ENCODE data around the gene NR2F1-AS1. TPM values are rescaled to one million over a fixed set of nuclear protein-coding genes. Genes with fewer than 3 reads are reported as not detected.

Gene NR2F1-AS1
- total and polyA plus RNA-seq, 2 donors (not counting 1 experiment from before 2014, with no cell fraction given) = not detected

- CTCF ChIA-PET = no interaction called here
These were observed 142.9 kb downstream of the NR2F1-AS1 start for GRCh38 chr5:93438124-93438523.

GRCh38 chr5:93436083-93436482 is 144.9 kb downstream of the NR2F1-AS1 start:
- Histone ChIP-seq H3K79me2 (ENCODE audit: control insufficient read depth, insufficient read depth, low read length) (no peaks in the 10 kb centered on the region), H3K36me3 (replicated peaks in 1 of 2; ENCODE audit: control extremely low read depth in 1 of 2, control insufficient read depth in 1 of 2, extremely low read depth in 1 of 2, insufficient read depth in 2 of 2, low read length in 1 of 2) (no peaks in the 10 kb centered on the region), H3K4me3 (ENCODE audit: control extremely low read depth in 1 of 5, extremely low read depth in 1 of 5, insufficient read depth in 1 of 5, low read depth in 2 of 5, low read length in 4 of 5) (no peak overlapping the region), H2AFZ (ENCODE audit: insufficient read depth, low read depth, low read length, poor library complexity, severe bottlenecking) (no peak overlapping the region), H3K27me3 (replicated peaks in 1 of 4; ENCODE audit: control extremely low read depth in 1 of 4, control insufficient read depth in 3 of 4, insufficient read depth in 4 of 4, low read length in 3 of 4) (no peaks in the 10 kb centered on the region), H3K4me1 (ENCODE audit: control insufficient read depth in 2 of 2, insufficient read depth in 2 of 2, low read length in 2 of 2) (no peaks in the 10 kb centered on the region), H4K20me1 (ENCODE audit: control insufficient read depth, insufficient read depth, low read length, poor library complexity, severe bottlenecking) (no peaks in the 10 kb centered on the region), H3K9ac (ENCODE audit: low read length) (no peak overlapping the region), H3K4me2 (replicated peaks; ENCODE audit: low read depth, low read length, poor library complexity, severe bottlenecking) (no peak overlapping the region), H3K27ac (ENCODE audit: low read length in 2 of 2) (no peak overlapping the region), H3K9me3 (ENCODE audit: control extremely low read depth in 1 of 3, control insufficient read depth in 2 of 3, insufficient read depth in 1 of 3, low read length in 2 of 3) (no peaks in the 10 kb centered on the region)
- ATAC-seq (ENCODE audit: low read depth) = no peak
- intact Hi-C loops (cut with micrococcal nuclease) = no loop called here
- CTCF ChIA-PET = no interaction called here
- no peak for TF ChIP-seq CTCF (IDR thresholded peaks at IDR 0.05)
- Mint-ChIP-seq H3K27me3 (no peaks in the 10 kb centered on the region), H3K9me3 (ENCODE audit: insufficient read depth) (no peaks in the 10 kb centered on the region), H3K27ac (no peak overlapping the region), H3K4me1 (no peaks in the 10 kb centered on the region), H3K4me3 (no peak overlapping the region)
- DNase-seq = no peak
- POLR2A ChIA-PET = no interaction called here

More at GRCh38 chr5:93438124-93438523, 142.9 kb downstream of the NR2F1-AS1 start:
- H3K9ac ChIP-seq (ENCODE audit: low read length) = no peak overlapping the region
- no peaks in the 10 kb centered on the region for H3K27me3 ChIP-seq (replicated peaks in 1 of 4; ENCODE audit: control extremely low read depth in 1 of 4, control insufficient read depth in 3 of 4, insufficient read depth in 4 of 4, low read length in 3 of 4)
- no peak overlapping the region for H2AFZ ChIP-seq (ENCODE audit: insufficient read depth, low read depth, low read length, poor library complexity, severe bottlenecking)
- no peak overlapping the region for H3K4me2 ChIP-seq (replicated peaks; ENCODE audit: low read depth, low read length, poor library complexity, severe bottlenecking)
- no peak overlapping the region for H3K4me3 Mint-ChIP-seq
- POLR2A ChIA-PET = no interaction called here
- H3K36me3 ChIP-seq (replicated peaks in 1 of 2; ENCODE audit: control extremely low read depth in 1 of 2, control insufficient read depth in 1 of 2, extremely low read depth in 1 of 2, insufficient read depth in 2 of 2, low read length in 1 of 2) = no peaks in the 10 kb centered on the region
- no peak for ATAC-seq (ENCODE audit: low read depth)
- intact Hi-C loops (cut with micrococcal nuclease) = no loop called here
- H3K9me3 Mint-ChIP-seq (ENCODE audit: insufficient read depth) = no peaks in the 10 kb centered on the region
- H3K4me3 ChIP-seq (ENCODE audit: control extremely low read depth in 1 of 5, extremely low read depth in 1 of 5, insufficient read depth in 1 of 5, low read depth in 2 of 5, low read length in 4 of 5) = no peak overlapping the region
- no peaks in the 10 kb centered on the region for H3K79me2 ChIP-seq (ENCODE audit: control insufficient read depth, insufficient read depth, low read length)
- no peak overlapping the region for H3K27ac Mint-ChIP-seq
- 79% methylated on average over 2 of the region's 2 CpGs for WGBS (ENCODE audit: insufficient coverage)
- H3K27me3 Mint-ChIP-seq = no peaks in the 10 kb centered on the region
- no peaks in the 10 kb centered on the region for H3K4me1 Mint-ChIP-seq
- no peak for TF ChIP-seq CTCF (IDR thresholded peaks at IDR 0.05)
- TF ChIP-seq EZH2 (IDR thresholded peaks at IDR 0.05; ENCODE audit: borderline replicate concordance, insufficient read depth, low read depth, low read length, poor library complexity, severe bottlenecking) = no peak
- no peak for DNase-seq
- no peaks in the 10 kb centered on the region for H3K4me1 ChIP-seq (ENCODE audit: control insufficient read depth in 2 of 2, insufficient read depth in 2 of 2, low read length in 2 of 2)
- H3K27ac ChIP-seq (ENCODE audit: low read length in 2 of 2) = no peak overlapping the region
- no peaks in the 10 kb centered on the region for H4K20me1 ChIP-seq (ENCODE audit: control insufficient read depth, insufficient read depth, low read length, poor library complexity, severe bottlenecking)
- peaks cover 0 to 4% (median 0%) of the 10 kb centered on the region in 3 donors for H3K9me3 ChIP-seq (ENCODE audit: control extremely low read depth in 1 of 3, control insufficient read depth in 2 of 3, insufficient read depth in 1 of 3, low read length in 2 of 3)
